ENCODE measurements around the gene TRIP6.

DNA sequence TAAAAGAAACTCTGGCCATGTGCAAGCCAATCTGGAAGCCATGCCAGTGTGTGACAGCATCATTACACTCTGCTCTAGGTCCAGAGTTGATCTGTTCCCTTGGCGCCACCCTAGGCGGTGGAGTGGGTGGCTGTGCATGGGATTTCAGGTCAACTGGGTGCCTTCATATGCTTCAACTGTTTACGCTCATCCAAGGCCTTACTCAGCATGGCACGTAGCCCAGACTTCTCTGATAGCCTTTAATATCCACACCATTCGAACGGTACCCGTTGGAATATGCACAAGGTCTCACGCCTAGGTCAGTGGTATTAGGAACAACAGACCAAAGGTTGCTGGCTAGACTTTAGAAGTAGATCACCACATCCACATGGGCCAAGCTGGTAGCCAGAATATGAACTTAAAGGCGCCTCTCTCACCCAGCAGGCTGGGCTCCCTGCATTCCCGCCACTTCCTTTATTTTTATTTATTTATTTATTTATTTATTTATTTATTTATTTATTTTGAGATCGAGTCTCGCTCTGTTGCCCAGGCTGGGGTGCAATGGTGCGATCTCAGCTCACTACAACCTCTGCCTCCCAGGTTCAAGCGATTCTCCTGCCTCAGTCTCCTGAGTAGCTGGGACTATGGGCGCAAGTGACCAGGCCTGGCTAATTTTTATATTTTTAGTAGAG lies 47.2 kb downstream of the TRIP6 start:
- TF ChIP-seq CTCF (IDR thresholded peaks at IDR 0.05) (no peak), POLR2A (IDR thresholded peaks at IDR 0.05) (no peak)
